ENCODE measurements around the gene ZIC5.

ZIC5 gene

DNA sequence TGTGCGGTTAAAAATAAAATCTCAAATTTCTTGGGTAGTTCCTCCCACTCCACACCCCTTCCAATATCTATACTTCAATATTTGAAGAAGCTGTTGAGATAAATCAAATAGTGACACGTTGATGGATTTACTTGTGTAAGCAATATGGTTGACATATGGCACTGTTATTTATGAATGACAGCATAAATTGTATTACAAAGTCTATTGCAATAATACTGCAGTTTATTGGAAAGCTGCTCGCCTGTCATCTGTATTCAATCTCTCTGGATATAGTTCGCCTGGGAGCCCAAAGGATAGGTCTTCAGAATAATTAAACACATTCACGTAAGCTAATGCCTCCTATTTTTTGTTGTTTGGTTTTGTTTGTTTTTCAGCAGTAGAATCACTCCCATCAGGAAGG, 5.0 kb upstream of the ZIC5 start:
- DNase-seq (ENCODE audit: low spot score): no peak
- no peak for FAIRE-seq

DNA sequence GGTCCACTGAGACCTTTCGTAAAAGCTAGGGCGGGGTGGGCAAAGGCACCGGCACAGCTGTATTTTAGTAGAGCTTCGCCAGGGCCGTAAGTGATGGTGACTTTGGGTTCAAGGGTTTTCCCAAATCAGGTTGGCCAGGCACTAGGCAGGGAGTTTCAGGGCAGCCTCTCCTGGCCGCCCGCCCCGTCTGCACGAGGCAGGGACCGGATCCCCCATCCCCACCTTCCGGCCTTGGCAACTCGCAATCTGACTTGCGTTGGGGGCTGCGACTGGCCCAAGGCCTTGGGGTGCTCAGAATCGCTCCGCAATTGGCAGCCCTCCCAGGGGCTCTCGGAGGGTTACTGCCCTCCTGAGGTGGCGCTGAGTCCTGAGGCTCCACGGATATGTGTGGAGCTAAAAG, 4.1 kb upstream of the ZIC5 start:
- DNase-seq (ENCODE audit: low spot score) (no peak), FAIRE-seq (no peak)

DNA sequence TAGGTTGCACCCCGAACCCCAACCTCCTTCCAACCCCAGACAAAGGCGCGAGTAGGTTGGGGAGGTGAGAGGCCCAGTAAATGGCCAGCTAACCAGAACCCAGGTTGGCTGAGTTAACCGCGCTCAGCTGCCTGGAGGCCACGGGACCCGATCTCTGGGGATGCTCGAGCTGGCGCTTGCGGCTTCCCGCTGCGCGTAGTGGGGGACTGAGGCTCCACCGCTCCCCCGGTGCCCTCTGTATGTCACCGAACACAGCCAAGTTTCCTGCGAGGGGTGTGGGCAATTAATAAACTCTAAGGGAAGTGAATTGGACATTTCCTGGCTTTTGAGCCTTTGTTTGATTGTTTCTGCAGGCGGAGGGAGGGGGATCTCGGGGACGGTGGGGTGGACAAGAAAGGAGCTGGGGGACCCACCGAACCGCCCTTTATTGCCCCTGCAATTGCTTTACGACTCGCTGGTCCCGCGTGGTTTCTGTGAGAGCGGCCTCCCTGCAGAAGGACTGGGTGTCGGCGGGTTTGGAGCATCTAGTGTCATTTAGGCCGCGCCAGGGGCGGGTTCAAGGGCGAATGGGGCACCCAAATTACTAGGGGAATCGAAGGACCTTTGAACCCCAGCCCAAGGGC, 3.5 kb upstream of the ZIC5 start:
- DNase-seq (ENCODE audit: low spot score) (no peak), FAIRE-seq (no peak)

DNA sequence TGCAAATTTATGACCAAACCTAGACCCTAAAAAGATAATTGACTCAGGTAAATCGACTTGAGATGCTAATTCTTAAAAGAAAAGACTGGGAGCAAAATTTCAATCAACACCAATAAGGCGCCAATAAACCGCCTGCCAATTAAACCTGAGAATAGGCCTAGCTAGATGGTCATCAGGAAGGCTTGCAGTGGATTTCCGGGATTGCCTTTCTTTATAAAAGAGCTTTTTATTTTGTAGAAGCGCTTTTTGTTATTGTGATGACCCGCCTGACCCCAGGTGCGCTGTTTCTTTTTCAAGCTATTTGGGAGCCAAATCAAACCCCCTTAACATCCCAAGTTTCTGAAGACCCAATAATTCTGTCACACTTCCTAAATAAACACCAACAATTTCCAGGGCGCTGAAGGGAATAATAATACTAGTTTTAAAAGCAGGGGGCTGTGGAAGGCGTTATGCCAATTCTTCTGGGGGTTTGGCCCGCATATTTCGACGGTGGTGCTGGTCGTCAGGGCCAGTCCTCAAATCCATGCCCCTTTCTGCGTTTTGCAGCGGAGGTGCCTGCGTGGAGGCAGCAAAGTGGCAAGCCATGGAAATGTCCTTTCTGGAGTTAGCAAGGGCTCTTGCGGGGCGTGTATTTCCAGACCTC, 2.9 kb upstream of the ZIC5 start:
- FAIRE-seq: no peak
- DNase-seq (ENCODE audit: low spot score): no peak

DNA sequence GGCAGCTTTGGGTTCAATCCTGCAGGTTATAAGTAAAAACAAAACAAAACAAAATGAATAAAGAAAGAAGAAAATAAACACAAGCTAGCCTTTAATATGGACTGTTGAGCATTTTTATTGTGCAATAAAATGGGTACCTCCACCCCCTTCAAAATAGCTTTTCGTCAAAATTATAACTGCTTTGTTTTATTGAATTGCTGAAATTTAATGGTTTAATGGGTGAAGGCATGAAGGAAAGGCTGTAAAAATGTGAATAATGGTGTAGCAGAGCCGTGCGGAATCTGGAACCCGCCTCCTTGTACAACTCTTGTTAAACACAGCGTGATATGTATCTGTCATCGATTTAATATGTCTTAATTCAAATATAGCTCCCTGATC, 2.2 kb upstream of the ZIC5 start:
- FAIRE-seq: no peak
- no peak for DNase-seq (ENCODE audit: low spot score)

DNA sequence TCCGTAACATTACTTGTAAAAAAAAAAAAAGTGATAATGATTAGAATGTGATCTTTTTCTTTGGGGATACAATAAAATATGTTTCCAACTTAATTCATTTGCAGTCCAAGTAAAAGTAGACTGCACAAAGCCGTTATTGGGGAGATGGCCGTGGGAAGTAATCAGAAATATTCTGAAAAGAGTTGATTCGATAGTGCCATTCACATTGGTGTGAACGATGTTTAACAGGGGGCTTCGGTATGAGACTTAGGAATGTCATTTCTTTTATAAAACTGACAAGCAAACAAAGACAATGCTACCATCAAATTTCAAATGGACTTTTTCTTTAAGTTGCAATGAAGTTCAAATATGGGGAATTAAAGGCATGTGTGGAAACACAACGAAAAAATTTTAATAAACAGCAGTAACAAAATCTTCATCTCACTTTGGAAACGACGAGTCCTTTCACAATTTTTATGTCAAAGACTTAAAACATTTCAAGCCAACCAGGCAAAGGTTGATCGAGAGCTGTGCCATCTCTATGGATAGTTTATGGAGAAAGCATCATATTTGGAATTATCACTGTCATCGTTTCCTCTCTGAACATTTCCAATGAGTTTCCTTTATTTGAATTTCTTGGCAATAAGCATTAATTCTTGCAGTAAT, 1.7 kb upstream of the ZIC5 start:
- FAIRE-seq (no peak), DNase-seq (ENCODE audit: low spot score) (no peak)

DNA sequence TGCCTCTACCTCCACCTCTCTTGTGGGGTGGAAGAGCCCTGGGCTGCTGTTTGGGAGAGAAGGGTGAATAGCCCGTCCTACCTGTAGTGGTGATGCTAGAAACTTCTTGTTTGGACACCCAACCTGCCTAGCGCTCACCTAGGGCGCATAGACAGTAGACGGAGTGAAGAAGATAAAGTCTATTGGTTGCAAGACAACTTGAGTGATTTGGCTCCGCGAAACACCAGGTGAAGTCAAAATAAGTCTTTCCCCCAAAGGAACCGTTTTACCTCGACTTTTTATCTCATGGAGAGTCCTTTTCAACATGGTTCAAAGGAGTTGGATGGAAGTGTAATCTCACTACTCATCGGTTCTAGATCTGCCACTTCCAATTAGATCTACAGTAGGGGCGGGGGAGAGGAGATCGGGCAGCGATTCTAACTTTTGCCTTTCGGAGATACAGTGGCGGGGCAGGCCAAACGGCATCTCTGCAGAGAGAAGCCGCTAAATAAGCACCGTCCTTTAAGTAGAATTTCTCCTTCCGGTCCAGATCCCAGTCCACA, 694 bp upstream of the ZIC5 start:
- no peak for FAIRE-seq
- no peak for DNase-seq (ENCODE audit: low spot score)

DNA sequence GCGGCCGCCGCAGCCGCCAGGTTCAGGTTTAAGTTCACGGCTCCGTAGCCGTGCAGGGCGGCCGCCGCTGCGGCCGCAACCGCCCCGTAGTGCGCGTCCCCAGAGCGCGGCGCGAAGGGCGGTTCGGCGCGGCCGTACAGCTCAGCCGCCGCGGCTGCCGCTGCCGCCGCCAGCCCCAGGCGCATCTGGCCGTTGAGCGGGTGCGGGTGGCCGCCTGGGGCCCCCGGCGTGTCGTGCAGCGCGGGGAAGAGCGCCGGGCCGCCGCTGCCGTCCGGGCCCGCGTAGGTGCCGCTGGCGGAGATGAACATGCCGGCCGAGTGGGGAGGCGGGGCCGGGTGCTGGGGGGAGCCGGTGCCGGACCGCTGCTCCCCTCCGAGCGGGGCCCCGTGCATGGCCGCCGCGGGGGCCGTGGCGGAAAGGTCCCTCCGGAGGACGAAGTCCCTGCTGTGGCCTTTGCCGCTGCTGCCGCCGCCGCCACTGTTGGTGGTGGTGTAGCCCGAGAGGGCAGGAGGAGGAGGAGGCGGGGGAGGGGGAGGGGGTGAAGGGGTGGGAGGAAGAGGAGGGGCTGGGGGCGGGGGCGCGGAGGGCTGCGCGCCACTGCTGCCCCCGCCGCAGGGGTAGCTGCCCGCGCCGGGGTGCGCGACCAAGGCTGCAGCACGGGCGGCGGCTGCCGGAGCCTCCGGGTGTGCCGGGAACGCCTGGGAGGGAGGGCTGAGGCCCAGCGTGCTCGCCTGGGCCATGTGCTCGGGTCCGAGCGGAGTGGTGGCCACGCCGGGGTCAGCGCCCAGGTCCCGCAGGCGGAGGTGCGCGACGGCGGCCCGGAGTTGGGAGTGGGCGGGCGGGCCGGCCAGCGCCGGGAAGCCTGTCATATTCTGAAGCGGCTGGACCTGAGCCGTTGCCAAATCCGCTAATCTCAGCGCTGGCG, 654 bp downstream of the ZIC5 start:
- DNase-seq (ENCODE audit: low spot score): no peak
- no peak for FAIRE-seq

DNA sequence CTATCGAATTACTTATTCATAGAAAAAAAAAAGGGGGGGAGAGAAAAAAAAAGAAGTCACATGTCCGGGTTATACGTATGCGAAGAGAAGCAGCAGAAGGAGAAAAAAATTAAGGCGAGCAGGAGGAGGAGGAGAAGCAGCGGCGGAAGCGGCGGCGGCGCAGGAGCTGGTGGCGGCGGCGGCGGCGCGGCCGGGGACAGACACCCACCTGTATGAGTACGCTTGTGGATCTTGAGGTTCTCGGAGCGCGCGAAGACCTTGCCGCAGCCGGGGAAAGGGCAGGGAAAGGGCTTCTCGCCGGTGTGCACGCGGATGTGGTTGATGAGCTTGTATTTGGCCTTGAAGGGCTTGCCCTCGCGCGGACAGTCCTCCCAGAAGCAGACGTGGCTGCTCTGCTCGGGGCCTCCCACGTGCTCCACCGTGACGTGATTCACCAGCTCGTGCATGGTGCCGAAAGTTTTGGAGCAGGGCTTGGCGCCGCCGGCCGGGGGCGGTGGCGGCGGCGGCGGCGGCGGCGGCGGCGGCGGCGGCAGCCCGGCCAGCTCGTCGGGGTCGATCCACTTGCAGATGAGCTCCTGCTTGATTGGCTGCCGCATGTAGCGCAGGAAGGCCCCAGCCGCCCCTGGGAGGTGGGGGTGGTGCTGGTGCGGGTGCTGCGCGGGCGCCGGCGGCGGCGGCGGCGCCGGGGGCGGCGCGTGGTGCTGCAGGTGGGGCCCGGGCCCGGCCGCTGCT, 1.5 kb downstream of the ZIC5 start:
- no peak for DNase-seq (ENCODE audit: low spot score)
- no peak for FAIRE-seq

DNA sequence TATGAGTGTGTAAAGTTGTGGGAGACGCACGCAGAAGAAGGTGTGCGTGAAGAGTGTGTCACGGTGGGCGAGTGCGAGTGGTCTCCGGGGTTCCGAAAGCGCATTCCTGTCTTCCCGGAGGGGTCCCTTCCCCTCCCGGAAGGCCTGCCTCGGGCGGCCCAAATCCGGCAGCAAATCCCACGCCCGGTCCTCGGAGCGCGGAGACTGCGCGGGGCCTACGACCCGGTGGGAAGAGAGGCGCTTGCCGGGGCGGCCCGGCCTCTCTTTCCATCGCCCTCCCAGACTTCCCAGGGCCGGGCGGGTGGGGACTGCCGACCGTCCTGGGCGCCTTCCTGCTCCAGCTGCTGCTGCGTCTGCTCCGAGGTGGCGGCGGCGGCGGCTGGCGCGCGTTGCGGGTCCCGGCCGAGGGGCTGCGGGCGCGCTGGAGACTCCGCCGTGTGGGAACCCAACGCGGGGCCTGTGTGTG, 2.1 kb downstream of the ZIC5 start:
- FAIRE-seq (no peak), DNase-seq (ENCODE audit: low spot score) (no peak)

DNA sequence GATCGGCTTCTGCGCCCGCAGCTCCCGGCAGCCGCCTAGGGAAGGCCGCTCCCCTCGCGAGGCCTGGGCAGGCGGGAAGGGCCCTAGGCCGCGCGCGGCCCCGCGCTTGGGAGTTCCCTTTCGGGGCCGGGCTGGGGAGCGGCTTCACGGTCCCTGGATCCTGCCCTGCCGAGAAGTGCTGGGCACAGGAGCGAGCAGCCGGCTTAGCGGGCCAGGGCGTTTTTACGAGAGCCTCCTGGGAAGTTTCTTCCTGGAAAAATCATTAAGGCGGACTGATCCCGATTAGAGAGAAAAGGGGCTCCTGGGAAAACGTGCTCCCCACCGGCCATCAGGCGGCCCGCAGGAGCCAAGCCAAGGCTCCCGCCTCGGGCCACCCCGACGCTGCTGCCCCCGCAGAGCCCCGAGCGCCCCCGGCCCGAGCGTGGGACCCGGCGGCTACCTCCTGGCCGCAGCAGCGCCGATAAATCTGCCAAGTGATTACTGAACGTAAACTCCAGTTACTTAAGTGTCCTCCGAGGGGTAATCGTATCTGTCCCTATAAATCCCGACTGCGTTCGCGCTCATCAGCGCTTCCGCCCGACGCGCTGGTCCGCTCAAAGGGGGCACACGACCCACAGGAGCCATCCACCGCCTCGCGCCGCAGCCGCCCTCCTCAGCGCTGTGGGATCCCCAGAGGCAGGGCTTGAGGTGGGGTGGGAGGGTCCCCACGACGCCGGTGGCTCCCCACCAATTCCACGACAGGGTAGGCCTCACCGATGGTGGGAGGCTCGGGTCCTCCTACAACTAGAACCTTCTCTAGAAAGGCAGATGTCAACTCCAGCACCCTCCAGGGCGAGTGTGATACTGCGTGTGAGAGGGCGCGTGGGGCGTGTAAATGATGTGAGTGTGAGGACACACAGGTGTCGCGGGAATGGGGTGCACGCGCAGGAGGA, 2.8 kb downstream of the ZIC5 start:
- DNase-seq (ENCODE audit: low spot score) (no peak), FAIRE-seq (no peak)

DNA sequence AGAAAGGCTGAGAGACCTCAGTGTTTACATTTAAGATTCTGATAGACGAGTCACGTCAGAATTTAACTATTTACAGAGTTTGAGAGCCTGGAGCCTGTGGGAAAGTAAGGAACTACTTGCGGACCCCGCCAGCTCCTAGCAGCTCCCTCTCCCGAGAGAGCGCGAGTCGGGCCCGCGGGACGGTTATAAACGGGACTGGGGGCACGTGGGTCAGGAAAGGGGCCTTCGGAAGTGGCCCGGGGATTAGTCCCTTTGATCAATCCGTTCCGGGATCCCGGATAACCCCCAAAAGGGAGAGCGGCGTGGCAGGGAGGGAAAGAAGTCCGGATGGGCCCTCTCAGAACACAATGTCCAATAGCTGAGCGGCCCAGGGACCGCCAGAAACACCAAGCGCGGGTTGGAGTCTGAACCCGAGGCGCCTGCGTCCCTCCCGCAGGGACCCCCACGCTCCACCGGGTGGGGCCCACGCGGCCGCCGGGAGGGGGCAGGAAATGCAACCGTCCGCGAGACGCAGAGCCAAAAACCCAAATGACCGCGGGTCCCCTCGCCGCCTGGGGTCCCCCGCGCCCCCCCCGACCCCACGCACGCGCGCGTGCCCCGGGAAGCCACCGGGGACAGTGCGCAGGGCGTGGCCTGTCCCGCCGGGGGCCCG, 3.6 kb downstream of the ZIC5 start:
- FAIRE-seq (no peak), DNase-seq (ENCODE audit: low spot score) (no peak)

DNA sequence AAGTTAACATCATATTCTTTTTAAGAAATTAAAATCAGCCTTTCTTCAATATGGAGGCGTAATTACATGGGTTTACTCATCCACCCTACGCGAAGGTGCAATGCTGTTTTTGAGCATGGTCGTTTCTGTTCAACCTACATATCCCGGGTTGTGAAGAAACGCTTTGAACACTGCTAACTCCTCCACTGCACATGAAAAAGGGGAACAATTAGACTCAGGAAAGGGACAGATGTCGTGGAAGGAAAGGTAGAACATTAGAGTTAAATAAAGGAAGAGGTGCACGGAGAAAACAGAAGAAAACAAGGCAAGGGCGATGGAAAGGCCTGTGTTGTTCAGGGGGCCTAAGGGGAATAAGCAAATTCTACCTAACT, 4.1 kb downstream of the ZIC5 start:
- DNase-seq (ENCODE audit: low spot score): no peak
- no peak for FAIRE-seq

DNA sequence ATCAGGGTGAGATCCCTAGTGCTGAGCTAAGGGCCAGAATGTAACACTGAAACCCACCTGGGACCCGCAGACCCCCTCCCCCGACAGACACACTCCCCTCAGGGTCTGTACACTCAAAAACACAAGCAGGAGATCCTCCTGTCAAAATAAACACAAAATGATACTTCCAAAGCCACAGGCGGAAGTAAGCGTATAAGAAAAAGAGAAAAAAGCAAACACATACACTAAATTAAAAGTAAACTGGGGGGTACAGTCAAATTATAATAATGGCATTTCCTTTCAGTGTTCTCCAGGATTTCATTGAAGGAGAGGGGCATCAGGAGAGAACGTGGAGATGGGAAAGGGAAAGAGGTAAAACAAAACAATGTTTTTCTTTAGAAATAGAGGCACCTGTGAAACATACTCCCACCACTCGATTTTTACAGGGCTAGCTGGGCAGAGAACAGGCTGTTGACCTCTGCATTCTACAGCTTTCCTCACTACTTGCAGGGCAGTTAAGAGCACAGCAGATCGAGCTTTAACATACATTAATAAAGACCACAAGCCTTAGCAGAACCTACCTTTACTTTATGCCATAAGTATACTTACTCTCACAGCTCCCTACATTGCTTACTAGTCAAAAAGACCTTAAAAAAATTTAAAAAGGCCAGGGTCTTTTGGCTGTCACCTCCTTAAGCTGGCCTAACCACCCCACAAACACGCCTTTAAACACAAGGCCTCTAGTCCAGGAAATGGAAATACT, 5.3 kb downstream of the ZIC5 start:
- FAIRE-seq: no peak

DNA sequence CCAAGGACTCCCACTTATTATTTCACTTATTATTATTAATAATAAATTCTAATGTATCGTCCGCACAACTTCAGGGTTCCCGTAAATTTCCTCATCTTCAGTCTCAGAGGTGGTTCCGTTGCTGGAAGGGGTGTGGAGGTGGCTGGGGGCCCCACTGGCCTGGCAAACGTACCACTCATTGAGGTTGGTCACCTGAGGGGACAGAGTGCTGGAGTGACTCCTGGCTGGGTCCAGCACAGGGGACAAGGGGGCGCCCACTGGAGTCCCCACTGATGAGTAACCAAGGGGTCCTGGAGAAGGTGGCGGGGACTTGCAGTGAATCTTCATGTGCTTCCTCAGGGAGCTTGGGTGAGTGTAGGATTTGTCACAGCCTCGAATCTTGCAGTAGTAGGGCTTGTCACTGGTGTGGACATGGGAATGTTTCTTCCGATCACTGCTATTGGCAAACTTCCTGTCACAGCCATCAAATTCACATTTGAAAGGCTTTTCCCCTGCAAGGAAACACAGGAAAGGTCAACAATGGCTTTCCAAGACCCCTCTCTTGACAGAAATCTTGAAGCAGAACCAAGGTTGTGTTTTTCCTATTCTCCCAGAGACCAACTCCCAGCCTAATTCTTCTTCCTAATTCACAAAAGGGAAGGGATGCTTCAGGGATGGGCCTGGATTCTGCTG, 6.1 kb downstream of the ZIC5 start:
- DNase-seq (ENCODE audit: low spot score) (no peak), FAIRE-seq (no peak)

More for the DNA sequence above, 5.3 kb downstream of the ZIC5 start:
- DNase-seq (ENCODE audit: low spot score): no peak

DNA sequence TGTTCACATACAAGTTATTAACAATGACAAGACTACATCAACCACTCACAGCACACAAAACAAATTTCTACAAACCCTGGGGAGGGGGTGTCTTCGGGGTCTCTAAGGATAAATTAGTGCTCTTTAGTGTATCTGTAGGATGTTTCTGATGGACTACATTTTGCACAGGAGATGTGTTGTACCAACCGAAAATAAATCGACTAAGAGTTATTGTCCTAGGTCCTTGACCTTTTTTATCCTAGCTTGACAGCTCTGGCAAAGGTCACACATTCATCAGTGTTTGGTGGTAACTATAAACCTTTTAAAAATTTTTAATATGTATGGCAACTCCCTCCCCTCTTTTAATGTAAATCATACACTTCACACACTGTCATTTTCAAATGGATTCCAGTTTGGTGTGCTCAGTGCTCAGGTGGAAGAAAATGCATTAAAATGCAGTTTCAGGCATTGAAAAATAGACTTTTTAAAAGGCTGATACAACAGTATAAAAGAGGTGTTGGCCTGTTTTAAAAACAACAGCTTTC, 7.7 kb downstream of the ZIC5 start:
- DNase-seq (ENCODE audit: low spot score) (no peak), FAIRE-seq (no peak)

DNA sequence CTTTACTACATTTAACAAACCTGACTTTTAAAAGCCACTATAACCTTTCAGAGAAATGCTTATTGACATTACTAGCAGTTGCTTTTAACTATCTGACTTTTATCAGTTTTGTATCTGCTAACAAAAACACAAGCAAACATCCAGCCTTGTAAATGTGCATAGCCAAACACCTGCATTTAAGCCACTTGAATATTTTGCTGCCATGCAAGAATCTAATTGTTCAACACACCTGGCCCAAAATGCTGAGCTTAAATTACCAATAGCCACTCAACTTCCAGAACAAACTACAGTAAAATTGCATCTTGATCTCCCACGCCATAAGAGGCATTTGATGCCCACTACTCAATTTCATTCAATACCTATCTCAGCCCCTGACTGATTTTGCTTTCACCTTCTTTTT, 9.3 kb downstream of the ZIC5 start:
- DNase-seq (ENCODE audit: low spot score) (no peak), FAIRE-seq (no peak)

DNA sequence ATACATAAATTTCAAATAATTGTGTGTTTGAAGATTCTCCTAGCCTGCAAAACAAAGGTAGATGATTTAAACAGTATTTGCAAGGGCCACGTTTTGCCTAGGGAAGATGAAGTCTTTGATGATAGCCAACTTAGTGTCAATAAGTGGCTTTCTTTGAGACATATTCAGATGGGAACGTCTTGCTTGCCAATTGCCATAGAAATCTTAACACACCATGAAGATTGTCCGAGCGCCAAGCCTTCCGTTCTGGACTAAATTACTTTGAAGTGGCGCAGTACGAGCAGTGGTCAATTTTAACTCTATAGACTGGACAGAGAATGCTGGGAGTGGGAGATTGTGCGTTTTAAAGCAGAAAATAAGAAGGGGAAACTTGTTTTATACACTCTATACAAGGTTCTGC, 9.9 kb downstream of the ZIC5 start:
- no peak for DNase-seq (ENCODE audit: low spot score)
- FAIRE-seq: no peak

Data from urothelium cell line (cell line).